ENCODE data around the gene CD96.
"Not testable (repeated sequence)": the region's sequence is repeated elsewhere in the genome, so short reads cannot be mapped to it uniquely, and the experiment has no call there.

CD96 gene

GRCh38 chr3:111541911-111542483 lies at the start of gene CD96:
Gene CD96, plus strand, starts transcription at chr3:111542197. Its CDS starts 52 bp downstream, at chr3:111542249.
- DNase-seq (ENCODE audit: low spot score) = no peak

- no peak for DNase-seq (ENCODE audit: low spot score)
Measured at GRCh38 chr3:111493276-111493675, 48.7 kb upstream of the CD96 start.

- no peak for DNase-seq (ENCODE audit: low spot score)
Measured at GRCh38 chr3:111496894-111497559, 45.0 kb upstream of the CD96 start.

- no peak for DNase-seq (ENCODE audit: low spot score)
Measured at GRCh38 chr3:111498022-111498421, 44.0 kb upstream of the CD96 start.

- DNase-seq (ENCODE audit: low spot score) = no peak
Measured at GRCh38 chr3:111506435-111506834, 35.6 kb upstream of the CD96 start.

- no peak for DNase-seq (ENCODE audit: low spot score)
Measured at GRCh38 chr3:111509308-111509707, 32.7 kb upstream of the CD96 start.

GRCh38 chr3:111517801-111518200 lies 24.2 kb upstream of the CD96 start:
- no peak for DNase-seq (ENCODE audit: low spot score)

GRCh38 chr3:111519178-111519855 lies 22.7 kb upstream of the CD96 start:
- no peak for DNase-seq (ENCODE audit: low spot score)

GRCh38 chr3:111521891-111522290 lies 20.1 kb upstream of the CD96 start:
- no peak for DNase-seq (ENCODE audit: low spot score)

GRCh38 chr3:111524486-111524885 lies 17.5 kb upstream of the CD96 start:
- not testable (repeated sequence) for DNase-seq (ENCODE audit: low spot score)

- DNase-seq (ENCODE audit: low spot score) = no peak
Measured at GRCh38 chr3:111531446-111531845, 10.6 kb upstream of the CD96 start.

- no peak for DNase-seq (ENCODE audit: low spot score)
Measured at GRCh38 chr3:111534701-111535100, 7.3 kb upstream of the CD96 start.

GRCh38 chr3:111538111-111538510 lies 3.9 kb upstream of the CD96 start:
- no peak for DNase-seq (ENCODE audit: low spot score)

- no peak for DNase-seq (ENCODE audit: low spot score)
Measured at GRCh38 chr3:111538681-111539083, 3.3 kb upstream of the CD96 start.

GRCh38 chr3:111539351-111540331 lies 2.4 kb upstream of the CD96 start:
- peak; percentile 41 for DNase-seq (ENCODE audit: low spot score)

GRCh38 chr3:111541391-111541790 lies 606 bp upstream of the CD96 start:
- DNase-seq (ENCODE audit: low spot score) = no peak

- no peak for DNase-seq (ENCODE audit: low spot score)
Measured at GRCh38 chr3:111542611-111543300, 759 bp downstream of the CD96 start.

GRCh38 chr3:111545349-111545748 lies 3.4 kb downstream of the CD96 start:
- no peak for DNase-seq (ENCODE audit: low spot score)

- DNase-seq (ENCODE audit: low spot score) = peak; percentile 24
Measured at GRCh38 chr3:111547631-111548030, 5.6 kb downstream of the CD96 start.

- peak; percentile 16 for DNase-seq (ENCODE audit: low spot score)
Measured at GRCh38 chr3:111548092-111548491, 6.1 kb downstream of the CD96 start.

- DNase-seq (ENCODE audit: low spot score) = no peak
Measured at GRCh38 chr3:111548756-111549155, 6.8 kb downstream of the CD96 start.

- DNase-seq (ENCODE audit: low spot score) = not testable (repeated sequence)
Measured at GRCh38 chr3:111561902-111562301, 19.9 kb downstream of the CD96 start.
